GM18502 (cell line): ENCODE data around the gene PGM2L1.
"Not testable (repeated sequence)": the region's sequence is repeated elsewhere in the genome, so short reads cannot be mapped to it uniquely, and the experiment has no call there.

Source experiments
- ATAC-seq: cut with Tn5 transposase; IDR thresholded peaks from one replicate; pipeline ENCODE4 v1.9.1; 2021; ENCODE audit warnings: mild to moderate bottlenecking; ENCODE audit not compliant: unreplicated experiment, poor library complexity

The PGM2L1 gene

DNA sequence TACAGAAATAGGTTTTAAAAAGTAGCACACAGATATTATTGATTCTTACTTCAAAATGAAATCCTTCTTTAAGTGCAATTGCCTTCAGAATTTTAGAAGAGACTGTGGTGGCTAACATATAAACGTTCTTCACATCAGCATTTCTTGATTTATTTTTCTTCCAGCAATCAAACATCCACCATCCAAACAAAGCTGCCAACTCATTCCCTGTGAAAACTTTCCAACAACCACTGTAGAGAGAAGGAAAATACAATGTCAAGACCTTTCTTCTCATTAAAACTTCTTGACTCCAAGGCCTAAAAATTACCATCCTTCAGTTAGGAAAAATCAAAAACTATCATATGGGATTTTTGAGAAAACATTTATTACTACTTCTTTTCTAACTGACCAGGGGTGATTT is 52.8 kb downstream of the PGM2L1 start:
- no peak for ATAC-seq

DNA sequence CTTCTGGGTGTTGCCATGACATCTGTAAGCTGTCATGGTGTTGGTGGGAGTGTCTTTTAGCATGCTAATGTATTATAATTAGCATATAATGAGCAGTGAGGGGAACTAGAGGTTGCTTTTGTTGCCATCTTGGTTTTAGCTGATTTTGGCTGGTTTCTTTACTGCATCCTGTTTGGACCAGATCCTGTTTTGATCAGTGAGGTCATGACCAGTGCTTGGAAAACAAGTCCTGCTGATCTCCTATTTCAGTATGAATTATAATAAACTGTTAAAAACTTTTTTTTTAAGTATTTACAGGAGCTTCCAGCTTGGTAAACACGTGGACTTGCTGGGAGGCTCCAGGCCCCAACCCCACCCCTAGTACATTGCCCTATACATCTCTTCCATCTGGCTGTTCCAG is 56.3 kb downstream of the PGM2L1 start:
- no peak for ATAC-seq

DNA sequence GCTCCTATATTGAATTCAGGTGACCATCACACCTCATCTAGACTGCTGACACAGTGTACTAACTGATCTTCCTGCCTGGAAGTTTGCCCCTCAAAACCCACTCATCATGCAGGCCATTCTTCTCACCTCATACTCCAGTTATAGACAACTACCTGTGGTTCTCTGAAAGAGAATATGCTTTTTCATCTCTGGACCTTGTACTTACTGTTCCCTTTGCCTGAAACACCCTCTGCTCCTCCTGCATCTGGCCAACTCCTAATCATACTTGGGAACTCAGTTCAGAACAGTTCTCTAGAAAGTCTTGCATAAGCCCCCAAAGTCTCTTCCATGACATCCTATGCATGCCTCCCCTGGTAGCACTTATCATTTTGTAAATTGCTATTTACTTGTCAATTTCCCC is 58.6 kb downstream of the PGM2L1 start:
- no peak for ATAC-seq

DNA sequence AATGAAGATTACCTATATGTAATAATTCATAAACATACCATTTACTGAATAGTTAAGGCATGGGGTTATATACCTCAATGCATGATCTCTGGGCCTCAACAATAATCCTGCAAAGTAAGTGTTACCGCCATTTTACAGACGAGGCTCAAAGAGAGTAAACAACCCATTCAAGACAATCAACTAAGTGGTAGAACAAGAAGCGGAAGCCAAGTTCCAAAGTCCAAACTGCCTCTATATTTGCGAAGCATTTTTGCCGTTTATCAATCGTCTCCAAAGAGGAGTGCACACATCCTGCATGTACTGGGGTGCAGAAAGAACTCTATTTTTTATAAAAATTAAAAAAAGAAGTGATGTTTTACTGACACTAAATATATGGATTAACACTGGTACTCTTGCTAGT is 59.3 kb downstream of the PGM2L1 start:
- no peak for ATAC-seq

DNA sequence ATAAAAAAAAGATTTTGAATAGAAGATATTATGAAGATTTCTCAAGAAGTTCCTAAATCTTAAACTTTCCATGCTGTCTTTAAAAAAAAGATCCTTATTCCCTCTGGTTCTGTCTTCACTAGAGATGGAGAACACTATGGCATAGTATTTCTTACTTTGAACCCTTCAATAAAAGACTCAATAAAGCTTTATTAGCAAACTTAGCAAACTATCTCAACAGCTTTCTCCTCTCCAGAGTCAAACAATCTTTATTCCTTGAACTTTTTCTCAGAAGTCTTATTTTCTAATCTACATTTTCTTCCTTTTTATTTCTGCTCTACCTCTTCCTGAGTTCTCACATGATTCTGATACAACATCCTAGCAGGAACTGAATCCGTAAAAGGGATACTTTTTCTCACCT is 65.0 kb downstream of the PGM2L1 start:
- no peak for ATAC-seq

DNA sequence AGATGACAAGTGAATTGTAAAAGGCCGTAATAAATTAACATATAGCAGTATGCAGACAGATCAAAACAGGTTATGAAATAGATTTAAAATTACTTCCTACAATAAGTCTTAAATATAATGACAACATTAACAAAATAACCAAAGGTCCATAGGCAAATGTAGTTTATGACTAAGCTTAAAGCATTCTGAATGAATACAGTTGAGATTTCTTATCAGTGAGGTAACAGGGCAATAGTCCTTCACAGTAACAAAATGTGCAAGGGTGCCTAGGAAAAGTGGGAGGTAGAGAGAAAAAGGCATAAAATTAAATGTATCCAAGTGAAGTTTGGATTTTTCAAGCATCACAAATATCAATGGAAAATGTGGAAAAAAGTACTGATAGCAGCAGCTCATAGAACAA is 65.9 kb downstream of the PGM2L1 start:
- no peak for ATAC-seq

DNA sequence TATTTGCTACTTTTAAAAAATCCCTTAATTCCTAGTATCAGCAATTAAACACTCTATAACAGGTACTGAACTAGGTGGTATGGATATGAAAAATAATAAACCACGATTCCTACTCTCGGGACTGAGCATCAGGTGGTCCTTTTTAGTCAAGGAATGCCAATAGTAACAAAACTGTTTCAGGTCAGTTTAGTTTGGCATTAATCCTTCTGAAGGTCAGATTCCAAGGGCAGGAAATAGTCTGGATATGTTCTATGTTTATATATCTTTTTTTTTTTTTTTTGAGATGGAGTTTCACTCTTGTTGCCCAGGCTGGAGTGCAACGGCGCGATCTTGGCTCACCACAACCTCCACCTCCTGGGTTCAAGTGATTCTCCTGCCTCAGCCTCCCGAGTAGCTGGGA is 67.2 kb downstream of the PGM2L1 start:
- not testable (repeated sequence) for ATAC-seq

DNA sequence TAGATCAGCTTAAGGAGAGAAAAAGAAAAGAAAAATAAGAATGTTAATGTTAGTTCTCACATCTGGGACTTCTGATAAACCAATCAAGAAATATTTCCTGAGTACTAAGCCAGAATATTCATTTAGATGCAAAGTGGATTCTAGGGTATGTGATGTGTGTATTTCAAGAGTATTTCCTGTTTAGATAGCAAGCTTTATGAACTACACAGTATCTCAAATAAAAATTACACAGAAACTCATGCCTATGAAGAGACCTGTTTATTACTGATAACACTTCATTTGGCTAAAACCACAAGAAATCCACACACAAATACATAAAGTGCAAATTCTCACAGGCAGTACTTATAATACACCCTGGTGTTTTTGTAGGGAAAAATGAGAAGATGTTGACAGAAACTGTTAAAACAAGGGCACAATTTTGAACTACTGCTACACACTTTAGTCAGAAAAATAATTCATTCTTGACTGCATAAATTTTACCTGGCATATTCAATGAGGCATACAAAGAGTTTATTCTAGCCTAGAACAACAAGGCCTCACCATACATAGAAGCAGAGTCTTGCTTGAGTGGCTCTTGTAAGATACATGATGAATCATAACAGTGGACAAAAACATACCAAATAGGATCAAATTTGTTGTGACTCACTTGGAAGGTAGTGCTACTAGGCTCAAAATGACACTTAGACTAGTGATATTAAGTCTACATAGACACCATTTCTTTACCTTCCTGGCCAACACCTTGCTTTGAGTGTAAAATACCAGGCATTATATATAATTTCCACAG is 68.0 kb downstream of the PGM2L1 start:
- no peak for ATAC-seq

DNA sequence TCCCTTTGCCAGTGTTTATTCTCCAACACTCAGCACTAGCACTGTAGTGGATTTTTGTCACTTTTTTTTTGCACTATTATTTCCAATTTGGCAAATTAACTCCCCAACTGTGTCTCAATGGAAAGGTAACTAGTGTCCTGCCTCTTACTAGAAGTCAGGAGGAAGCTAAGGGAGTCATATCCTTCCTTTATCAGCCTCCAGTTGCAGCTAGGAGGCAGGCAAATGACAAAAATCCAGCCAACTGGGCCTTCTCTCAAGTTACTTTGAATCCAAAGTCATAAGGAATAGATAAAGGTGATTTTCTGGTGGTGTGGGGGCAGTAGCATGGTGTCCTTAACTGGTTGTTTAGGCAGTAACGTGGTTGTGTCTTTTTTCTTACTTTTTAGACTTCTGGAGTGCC is 71.2 kb downstream of the PGM2L1 start:
- no peak for ATAC-seq

DNA sequence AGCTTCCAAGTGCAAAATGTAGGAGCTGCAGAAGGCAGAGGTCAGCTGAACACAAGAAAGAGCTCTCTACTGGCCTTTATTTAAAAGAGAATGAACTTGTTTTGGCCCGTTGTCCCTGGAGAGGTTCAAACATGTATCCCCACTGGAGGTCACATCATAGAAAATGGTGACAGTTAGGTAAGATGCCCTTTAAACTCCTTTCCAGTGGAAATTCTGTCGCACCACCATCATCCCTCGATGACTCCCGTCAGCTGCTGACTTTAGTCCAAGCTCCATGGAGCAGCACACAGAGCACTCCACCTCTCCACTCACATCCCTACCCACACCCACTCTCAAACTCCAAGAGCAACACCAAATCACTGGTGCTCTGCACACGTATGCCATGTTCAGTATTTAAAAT is 71.6 kb downstream of the PGM2L1 start:
- no peak for ATAC-seq

DNA sequence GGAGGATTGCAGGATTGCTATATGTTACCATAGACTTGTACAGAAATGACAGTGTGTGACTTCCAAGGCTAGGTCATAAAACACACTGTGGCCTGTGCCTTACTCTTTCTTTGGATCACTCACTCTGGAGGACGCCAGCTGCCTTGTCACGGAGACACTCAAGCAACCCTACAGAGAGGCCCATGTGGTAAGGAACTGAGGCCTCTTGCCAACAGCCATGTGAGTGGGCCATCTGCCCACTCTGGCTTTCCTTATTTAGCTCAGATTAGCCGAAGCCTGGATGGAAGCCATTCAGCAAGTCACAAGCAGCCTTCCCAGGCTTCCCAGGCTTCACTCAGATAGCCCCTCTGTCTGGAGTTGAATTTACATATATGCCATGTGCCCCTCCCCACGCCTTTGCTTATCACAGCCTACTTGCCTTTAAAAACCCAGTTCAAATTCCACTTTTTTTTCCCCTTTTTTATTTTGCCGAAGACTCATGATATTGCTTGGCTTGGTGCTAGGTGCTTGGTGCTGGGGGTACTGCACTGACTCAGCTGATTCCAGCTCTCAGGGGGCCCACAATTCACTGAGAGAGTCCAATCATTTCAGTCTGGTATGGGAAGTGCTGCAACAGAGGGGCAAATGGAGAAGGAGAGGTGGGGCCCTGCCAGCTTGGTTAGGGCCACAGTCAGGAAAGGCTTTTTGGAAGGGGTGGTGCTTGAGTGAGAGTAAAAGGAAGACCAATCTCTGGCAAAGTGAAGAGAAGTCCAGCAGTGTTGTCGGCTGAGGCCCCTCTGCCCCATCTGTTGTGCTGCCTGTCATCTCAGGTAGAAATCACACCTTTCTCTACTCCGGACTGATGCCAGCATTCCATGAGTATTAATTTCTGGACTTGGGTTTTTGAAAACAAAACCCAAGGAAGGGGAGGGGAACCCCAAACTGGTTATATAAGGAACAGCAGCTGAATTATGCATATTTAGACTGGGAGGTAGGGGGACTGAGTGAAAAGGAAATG is 72.3 kb downstream of the PGM2L1 start:
- ATAC-seq = no peak

DNA sequence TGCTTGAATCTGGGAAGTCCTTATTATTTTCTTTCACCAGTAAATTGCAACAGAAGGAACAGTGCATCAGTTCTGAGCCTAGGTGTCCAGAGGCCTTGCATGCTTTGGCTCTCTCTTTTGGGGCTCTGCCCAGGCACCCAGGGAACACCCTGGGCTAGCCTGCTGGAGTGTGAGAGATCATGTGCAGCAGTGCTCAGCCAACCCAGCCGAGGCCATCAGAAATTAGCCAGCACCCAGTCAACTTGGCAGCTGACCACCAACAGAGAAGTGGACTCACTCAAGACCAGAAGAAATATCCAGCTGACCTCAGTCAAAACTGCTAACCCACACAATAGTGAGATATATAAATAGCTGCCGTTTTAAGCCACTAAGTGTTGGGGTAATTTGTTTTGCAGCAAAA is 75.6 kb downstream of the PGM2L1 start:
- ATAC-seq = no peak

DNA sequence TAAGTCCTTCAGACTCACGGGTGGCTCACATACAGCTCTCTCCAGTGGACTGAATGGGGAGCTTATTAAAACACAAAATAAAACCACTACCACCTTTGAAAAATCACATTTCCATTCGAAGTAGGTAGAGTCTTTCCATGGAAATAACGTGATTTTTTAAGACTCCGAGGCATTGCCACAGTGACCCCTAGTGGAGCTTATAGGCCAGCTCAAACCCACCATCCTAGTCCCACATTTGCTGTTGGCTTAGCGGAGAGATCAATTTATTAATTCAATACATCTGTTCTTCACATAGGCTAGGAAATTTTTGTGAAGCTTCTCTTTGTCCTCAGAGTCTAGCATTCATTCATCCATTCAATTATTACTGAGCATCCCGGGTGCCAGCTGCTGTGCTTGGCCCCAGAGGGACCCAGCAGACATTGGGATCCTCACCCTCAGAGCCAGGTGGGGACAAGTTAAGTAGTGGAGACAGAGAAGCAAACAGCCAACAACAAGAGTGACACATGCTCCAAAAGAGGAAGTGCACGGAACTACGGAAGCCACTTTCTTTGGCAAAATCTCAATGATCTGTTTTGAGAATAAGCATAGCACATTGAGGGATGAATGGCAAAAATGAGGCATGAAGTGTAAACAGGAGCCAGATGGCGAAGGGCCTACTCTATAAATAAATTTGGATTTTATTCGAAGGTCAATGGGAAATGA is 76.6 kb downstream of the PGM2L1 start:
- no peak for ATAC-seq

DNA sequence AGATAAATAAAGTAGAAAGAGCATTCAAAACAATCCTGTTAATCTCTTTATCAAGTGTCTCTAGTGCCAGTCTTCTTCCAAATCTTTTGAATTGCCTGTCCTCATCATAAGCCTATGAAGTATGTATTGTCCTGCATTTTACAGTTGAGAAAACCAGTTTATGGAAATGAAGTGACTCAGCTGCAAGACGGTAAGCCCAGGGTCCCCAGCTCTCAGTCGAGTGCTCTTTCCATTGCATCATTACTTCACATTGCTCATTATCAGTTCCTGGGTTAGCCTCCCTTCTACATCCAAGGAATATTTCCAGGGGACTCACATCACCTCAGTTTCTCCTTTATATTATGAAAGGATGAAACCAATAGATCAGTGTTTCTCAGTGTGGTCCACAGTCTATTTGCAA is 77.7 kb downstream of the PGM2L1 start:
- no peak for ATAC-seq

DNA sequence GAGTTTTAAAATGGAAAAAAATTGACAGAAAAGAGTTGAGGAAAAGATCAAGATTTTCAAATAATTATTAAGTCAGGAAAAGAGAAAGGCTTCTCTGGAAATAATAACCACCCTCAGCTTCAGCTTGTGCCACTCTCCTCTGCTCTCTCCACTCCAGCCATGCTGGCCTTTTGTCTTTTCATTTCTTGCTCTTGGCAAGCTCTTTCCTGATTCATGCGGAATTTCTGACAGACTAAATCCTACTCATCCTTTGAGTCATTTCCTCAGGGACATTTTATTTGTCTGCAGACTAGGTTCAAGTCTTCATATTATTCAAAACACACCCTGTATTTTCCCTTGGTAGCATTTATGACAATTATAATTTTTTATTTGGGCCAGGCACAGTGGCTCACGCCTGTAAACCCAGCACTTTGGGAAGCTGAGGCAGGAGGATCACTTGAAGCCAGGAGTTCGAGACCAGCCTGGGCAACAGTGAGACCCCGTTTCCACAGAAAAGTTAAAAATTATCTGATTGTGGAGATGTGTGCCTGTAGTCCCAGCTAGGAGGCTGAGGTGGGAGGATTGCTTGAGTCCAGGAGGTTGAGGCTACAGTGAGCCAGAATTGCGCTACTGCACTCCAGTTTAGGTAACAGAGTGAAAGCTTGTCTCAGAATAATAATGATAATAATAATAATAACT is 79.0 kb downstream of the PGM2L1 start:
- no peak for ATAC-seq

DNA sequence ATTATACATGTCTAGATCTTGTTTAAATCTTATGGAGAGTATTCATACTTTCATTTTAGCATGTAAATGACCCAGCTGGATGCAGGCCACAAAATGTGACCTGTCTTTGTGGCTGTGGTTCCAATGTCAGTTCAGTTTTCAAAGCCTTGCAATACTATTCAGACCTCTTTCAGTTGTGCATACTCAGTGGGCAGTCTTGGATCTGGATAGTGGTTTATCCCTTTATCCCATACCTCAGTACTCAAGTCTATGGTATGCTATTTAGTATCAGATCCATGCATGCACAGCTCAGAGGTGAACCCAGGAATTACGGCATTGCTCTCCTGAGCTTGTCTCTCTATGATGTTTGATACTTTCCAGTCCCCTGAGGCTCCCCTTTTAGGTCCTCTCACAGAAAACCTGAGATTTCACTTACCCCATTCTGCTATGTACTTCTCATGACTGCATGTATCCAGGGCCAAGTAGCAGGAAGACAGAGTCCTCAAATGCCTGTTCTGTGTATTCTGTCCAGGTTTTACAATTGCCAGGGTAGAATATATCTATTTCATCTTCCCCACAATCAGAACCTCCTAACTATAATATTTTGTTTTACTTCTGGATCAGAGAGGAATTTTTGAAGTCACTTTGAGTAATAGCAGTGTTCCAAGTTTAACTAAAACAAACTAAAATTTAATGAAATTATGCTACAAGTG is 79.8 kb downstream of the PGM2L1 start:
- ATAC-seq = no peak

DNA sequence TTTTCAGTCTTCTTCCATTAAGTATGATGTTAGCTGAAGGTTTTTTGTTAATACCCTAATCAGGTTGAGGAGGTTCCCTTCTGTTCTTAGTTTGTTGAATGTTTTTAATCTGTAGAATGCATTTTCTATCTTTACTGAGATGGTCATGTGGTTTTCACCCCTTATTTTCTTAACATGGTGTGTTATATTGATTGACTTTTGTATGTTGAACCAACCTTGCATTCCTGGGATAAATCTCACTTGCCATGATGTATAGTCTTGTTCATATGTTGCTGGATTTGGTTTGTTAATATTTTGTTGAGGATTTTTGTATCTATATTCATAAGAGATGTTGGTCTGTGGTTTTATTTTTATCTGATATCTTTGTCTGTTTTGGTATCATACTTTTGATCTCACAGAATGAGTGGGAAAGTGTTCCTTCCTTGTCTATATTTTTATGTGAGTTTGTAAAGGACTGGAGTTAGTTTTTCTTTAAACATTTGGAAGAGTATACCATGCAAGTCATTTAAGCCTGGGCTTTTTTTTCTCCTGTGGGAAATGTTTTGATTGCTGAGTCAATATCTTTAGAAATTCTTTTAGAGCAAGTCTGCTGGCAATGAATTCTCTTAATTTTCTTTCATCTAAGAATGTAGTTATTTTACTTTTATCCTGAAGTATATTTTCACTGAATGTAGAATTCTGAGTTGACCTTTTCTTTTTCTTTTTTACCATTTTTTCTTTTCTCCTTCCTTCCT is 81.3 kb downstream of the PGM2L1 start:
- no peak for ATAC-seq

DNA sequence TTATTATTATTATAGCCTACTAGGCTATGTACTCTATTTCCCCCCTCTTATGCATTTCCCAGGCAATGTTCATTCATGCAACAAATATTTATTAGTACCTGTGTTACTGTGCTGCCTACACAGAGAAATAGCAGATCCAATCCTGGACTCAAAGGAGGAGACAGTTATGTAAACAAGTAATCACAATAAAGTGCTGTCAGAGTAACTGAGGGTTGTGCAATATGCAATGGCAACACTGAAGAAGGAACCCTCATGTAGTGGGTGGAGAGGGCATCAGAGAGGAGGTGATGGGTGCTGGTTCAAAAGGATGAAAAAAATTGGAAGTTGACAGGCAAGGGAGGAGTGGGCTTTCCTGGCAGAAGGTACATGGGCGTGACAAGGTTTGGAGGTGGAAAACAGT is 85.9 kb downstream of the PGM2L1 start:
- ATAC-seq = no peak

DNA sequence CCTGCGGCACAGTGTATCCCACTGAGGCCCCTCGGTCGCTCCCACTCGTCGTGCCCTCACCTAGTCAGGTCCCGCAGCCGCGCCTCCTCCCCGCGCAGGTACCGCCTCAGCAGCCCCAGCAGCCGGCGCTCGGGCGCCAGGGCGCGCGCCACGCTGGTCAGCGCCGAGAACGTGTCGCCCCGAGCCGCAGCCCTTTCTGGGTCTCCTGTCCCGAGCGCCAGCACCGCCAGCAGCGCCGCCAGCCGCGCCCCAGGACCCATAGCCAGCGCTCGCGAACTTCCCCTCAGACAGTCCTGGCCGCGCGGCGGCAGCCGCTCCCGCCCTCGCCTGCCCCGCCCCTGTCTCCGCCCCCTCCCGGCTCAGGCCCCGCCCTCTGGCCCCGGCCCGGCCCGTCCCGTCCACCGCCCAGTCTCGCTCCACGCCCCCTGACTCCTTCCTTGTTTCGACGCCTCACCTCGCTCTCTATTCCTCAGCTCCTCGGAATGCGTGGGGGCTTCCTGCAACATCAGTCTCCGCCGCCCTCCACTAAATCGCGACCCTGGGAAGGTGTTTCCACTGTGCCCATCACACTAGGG is 86.8 kb downstream of the PGM2L1 start, which contains the start of gene P4HA3:
Gene P4HA3 (minus strand): TSS at position 289 of the 575 bp plus-strand sequence. CDS start 29 bp downstream, at position 260.
- ATAC-seq = no peak
